Measurements from ENCODE around the gene SKAP1.

DNA sequence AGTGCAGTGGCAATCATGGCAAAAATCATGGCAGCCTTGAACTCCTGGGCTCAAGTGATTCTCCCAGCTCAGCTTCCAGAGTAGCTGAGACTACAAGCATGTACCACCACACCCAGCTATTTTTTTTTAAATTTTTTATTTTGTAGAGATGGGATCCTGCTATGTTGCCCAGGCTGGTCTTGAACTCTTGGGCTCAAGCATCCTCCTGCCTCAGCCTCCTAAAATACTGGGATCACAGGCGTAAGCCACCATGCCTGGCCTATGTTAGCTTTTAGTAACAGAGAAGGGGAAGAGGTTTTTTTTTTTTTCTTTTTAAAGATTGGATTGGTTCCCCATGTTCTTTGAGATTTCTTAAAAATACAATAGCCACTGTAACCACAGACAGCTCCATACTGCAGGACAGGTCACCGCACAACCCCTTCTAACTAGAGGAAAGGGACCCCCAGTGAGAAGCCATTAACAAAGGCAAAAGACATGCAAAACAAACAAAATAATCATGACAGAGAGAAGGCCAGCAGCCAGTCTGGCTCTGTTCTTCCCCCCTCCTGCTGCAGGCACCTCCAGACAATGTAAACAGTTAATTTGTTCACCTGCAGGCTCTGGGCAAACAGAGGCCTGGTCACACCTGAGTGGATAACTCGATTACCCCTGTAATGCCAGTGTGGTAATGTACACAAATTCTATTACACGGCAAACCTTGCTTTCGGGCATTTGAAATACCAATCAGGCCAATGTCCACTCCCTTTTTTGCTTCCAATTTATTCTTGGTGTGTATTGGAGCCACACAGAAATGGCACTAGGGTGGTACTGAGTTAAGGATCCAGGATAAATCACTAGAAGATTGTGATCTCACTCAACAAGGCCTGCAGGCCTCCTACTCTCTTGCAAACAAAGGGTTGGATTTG is 269.6 kb downstream of the SKAP1 start:
- TF ChIP-seq, protein P1, sequence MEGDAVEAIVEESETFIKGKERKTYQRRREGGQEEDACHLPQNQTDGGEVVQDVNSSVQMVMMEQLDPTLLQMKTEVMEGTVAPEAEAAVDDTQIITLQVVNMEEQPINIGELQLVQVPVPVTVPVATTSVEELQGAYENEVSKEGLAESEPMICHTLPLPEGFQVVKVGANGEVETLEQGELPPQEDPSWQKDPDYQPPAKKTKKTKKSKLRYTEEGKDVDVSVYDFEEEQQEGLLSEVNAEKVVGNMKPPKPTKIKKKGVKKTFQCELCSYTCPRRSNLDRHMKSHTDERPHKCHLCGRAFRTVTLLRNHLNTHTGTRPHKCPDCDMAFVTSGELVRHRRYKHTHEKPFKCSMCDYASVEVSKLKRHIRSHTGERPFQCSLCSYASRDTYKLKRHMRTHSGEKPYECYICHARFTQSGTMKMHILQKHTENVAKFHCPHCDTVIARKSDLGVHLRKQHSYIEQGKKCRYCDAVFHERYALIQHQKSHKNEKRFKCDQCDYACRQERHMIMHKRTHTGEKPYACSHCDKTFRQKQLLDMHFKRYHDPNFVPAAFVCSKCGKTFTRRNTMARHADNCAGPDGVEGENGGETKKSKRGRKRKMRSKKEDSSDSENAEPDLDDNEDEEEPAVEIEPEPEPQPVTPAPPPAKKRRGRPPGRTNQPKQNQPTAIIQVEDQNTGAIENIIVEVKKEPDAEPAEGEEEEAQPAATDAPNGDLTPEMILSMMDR (IDR thresholded peaks at IDR 0.05): no peak
- no peak for TF ChIP-seq POLR2A (IDR thresholded peaks at IDR 0.05)

All from ovary (tissue), 3 donors.